Left renal cortex interstitium (tissue), 4 donors: ENCODE measurements around the gene YARS2. TPM values are rescaled to one million over a fixed set of nuclear protein-coding genes. Genes with fewer than 3 reads are reported as not detected.

ENCODE experiments used
- DNase-seq, 4 donors: peaks; one replicate each; pipeline ENCODE4 v3.0.0-alpha.2; 2013; ENCODE audit warnings: low read depth in 4 of 4, low spot score in 2 of 4, missing footprints in 1 of 4
- polyA plus RNA-seq, 4 donors: library from polyadenylated mRNA; unstranded; fragments of 120-200 nt; gene quantifications; one replicate each; pipeline ENCODE4 v1.2.1, GENCODE V29; 2013; ENCODE audit not compliant: insufficient read length in 4 of 4

Gene YARS2
- 10 to 100 TPM; 30.1 to 34.2 (median 32.0) TPM for polyA plus RNA-seq

DNA sequence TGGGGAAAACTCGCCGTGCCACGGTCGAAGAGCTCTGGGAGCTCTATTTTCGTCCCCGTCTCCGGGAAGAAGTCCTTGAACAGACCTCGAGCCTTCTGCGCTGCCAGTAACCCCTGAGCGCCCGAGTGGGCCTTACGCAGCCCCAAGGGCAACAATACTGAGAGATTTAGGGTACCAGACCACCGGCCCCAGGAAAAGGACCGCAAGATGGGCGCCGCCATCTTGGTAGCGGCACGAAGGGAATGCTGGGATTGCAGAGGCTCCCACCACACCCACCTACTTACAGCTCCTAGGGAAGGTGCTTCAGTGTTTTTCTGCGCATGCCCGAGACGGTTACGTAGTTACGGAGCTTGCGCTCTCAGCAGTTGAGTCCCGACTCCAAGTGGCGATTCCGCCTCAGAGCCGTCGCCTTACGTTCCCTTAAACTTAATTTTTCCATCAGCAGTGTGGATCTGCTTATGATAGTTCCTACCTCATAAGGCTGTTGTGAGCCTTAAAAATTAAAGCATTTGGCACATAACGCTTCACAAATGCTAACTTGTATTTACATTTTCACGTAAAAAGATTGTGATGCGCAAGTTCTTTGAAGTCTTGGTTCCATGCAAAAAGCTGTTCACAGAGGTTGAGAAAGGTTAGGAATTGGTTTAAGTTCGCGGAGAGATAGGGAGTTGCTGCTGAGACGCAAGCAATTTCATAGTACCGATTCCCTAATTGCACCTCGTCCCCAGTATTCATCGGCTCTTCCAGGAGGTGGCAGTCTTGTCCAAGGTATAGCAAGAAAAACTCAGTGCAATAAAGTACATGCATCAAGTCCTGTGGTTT is at the start of gene YARS2:
TSS of gene YARS2 (minus strand) at position 244 of the 822 bp plus-strand sequence. CDS start at position 221, 23 bp downstream.
- DNase-seq: peak; percentile 89 to 96 (median 92)

GRCh38 chr12:32804301-32804700 is 48.6 kb upstream of the YARS2 start:
- no peak for DNase-seq

GRCh38 chr12:32801269-32801980 is 45.7 kb upstream of the YARS2 start:
- no peak for DNase-seq

DNA sequence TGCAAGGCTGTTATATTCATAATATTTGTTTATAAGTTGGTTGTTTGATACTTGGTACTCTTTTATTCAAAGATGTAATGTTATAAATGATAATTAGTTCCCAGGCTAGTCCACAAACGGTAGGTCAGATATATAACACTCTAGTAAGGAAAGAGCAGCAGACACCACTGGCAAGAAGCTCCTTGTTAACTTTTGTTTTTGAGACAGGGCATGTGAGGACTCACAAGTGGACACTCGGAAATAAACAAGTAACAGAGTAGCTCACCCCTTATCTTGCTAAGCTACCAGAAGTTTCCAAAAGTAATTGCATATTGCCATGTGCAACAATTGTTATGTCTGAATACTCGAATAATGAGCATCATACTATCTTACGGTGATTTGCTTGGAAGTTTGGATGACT is 38.6 kb upstream of the YARS2 start:
- DNase-seq: no peak

DNA sequence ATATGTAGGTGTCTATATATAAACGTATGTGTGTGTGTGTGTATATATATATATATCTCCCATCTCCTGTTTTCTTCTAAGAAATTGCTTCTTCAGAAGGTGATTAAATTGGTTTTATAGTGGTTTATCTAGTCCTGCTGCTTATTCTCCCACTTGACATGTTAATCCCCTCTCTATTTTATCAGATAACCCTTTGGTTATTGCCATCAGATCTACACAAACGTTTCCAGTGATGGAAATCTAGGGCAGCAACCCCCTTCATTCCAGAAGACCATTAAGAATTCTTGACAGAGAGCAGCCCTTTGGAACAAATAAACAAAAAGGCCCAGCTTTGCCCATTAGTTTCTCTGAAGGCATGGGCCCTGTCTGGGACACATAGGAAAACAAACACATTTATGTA is 34.2 kb upstream of the YARS2 start:
- no peak for DNase-seq

GRCh38 chr12:32789446-32789845 is 33.7 kb upstream of the YARS2 start:
- DNase-seq: no peak

DNA sequence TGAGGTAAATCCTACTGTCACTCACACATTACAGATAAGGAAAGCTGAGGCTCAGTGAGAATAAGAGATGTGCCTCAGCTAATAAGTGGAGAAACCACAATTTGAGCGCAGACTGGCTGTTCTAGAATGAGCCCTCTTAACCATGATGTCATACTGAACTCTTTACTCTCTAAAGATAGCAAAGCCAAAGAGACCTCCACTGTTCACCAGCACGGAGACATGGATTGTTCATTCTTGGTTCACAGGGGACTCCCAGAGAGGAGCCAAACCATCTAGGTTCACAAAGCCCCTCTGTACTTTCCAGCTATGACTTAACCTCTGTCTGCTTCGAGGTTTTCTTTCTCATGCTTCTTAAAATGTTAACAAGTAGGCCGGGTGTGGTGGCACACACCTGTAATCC is 32.7 kb upstream of the YARS2 start:
- DNase-seq: no peak

GRCh38 chr12:32785557-32785956 is 29.9 kb upstream of the YARS2 start:
- DNase-seq: no peak

- no peak for DNase-seq
Observed at GRCh38 chr12:32783029-32783428, 27.3 kb upstream of the YARS2 start.

GRCh38 chr12:32780071-32780470 is 24.4 kb upstream of the YARS2 start:
- DNase-seq: peak; percentile 15 to 26 (median 20)

GRCh38 chr12:32777691-32778175 is 22.0 kb upstream of the YARS2 start:
- DNase-seq: no peak

DNA sequence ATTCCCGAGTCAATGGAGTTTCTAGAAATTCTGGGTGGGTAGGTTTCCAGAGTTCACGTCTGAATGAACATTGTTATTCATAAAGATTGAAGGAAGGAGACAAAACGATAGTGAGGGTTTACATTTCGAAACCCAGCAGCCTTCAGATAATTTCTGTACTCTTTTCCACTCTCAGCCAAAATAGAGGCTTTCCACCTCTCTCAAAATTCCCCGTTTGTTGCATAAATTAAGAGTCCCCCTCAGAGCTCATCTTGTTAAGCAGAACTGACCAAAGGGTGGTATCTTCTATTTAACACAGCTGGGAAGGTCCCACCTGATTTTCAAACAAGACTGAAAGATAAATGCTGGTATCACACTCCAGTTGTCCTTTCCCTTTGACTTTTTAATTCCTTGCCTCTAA is 21.5 kb upstream of the YARS2 start:
- DNase-seq: no peak

DNA sequence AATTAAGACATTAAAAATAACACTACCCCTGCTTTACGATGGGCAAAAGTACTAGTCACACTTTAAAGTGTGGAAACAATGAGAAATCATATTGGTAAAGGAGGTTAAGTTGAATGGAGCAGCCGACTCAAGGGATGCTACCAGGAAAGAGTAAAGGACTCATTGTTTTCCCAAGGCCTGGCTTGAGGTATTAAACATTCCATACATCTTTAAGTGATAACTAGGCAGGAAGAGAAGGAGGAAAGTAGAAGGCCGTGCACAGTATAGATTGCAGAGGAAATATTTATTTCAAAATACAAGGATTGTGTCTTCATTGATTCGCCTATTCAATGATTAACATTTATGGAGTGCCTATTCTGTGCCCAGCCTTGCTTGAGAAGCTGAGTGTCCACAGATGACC is 20.6 kb upstream of the YARS2 start:
- DNase-seq: no peak

DNA sequence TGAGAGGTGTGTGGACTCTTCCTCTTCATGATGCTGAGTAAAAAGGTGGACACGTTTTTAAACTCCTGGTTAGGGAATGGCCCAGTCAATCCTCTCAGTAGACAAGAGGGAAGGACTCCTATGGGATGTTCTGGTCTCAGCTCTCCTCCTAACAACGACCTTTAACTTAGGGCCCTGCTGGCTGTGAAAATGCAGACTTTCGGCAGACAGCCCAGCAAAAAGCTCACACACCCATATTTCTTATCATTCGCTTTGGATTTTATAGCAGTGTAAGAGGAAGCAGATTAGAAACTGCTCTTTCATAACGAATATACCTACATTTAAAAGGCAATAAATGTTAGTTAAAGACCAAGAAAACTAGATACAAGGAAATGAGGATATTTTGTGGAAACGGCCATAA is 18.0 kb upstream of the YARS2 start:
- no peak for DNase-seq

- DNase-seq: no peak
Observed at GRCh38 chr12:32770141-32770540, 14.4 kb upstream of the YARS2 start.

GRCh38 chr12:32768518-32768917 is 12.8 kb upstream of the YARS2 start:
- no peak for DNase-seq

- no peak for DNase-seq
Observed at GRCh38 chr12:32765906-32766305, 10.2 kb upstream of the YARS2 start.

DNA sequence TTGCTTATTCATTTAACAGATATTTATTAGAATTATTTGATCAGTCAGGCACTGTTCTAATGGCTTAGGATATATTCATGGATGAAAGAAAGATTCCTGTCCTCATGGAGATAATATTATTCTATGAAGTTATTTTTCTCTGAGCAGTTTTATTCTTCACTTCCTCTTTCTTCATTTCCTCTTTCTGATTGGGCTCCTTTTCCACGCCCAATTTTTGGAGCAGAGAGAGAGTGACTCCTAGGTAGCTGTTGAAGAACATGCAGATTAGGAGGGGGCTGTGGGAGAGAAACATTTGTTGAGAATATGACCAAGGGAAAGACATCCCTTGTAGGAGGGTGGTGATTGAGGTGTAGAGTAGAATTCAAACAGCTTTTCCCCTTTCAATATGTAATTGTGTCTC is 6.0 kb upstream of the YARS2 start:
- DNase-seq: no peak

DNA sequence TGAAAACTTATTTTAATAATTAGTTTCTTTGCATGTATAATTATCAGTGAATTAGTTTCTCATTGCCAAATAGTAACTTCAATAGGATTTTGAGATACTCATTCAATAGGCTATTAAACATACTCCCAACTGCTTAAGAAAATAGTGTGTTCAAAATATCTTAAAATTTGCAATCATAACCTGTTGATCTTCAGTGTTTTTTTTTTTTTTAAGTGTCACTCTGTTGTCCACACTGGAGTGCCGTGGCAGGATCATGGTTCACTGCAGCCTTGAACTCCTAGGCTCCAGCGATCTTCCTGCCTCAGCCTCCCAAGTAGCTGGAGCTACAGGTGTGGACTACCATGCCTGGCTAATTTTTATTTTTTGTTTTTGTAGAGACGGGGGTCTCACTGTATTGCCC is 1.5 kb upstream of the YARS2 start:
- no peak for DNase-seq

DNA sequence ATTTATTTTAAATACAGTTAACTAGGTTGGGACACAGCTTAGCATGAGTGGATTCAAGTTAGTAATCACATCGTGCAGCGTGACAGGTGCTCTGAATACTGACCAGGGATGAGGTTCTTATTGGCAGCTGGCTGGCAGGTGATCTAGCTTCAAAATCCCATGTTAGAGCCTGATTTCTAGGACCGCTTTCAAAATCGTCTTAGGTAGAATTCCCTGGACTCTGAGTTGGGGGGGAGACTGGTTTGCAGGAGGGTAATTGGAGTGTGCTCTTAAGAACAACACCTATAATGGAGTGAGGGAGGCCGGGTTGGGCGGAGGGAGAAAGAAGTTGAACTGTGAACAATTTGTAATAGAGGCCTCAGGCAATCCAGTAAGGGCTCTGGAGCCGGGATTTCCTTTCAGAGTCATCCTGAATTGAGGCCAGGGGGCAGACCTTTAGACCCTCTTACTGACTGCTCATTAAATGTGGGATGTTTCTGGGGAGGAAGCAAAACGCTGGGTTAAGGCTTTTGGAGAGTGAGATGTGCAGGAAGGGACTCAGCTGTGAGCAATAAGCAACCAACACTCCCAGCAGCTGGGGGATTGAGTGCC is 874 bp upstream of the YARS2 start:
- peak in 1 of 4 donors; percentile 19 for DNase-seq

DNA sequence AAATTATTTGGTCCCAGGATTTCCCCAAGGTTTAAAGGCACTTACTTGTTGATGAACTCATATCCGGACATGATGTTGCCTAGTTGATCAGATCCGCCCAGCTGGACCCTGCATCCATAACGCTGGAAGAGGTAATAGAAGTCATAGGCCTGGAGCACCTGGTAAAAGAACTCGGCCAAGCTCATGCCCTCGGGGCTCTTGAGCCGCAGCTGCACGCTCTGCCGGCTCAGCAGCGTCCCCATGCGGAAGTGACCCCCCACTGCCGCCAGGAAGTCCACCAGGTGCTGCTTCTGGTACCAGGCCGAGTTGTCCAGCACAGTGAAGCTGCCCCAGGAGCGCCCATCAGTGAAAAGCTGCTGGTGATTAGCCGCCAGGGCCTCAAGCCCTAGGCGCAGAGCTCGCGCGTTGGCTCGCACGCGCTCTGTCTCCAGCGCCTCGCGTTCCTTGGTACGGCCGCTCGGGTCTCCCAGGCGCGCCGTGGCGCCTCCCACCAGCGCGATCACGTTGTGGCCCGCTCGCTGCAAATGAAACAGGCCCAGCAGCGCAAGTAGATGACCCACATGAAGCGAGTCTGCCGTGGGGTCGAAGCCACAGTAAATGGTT is 545 bp downstream of the YARS2 start:
- DNase-seq: peak; percentile 41 to 64 (median 52)
